GM19397 (cell line): ENCODE measurements around the gene MOK.
"Not testable (repeated sequence)": the region's sequence is repeated elsewhere in the genome, so short reads cannot be mapped to it uniquely, and the experiment has no call there.

Experiments
- ATAC-seq: cut with Tn5 transposase; IDR thresholded peaks from one replicate; pipeline ENCODE4 v1.9.1; 2021; ENCODE audit warnings: mild to moderate bottlenecking, moderate library complexity; ENCODE audit not compliant: unreplicated experiment

Gene MOK

GRCh38 chr14:102250636-102251035 lies 54.3 kb downstream of the MOK start:
- no peak for ATAC-seq

- no peak for ATAC-seq
Observed at GRCh38 chr14:102249981-102250380, 55.0 kb downstream of the MOK start.

GRCh38 chr14:102249041-102249440 lies 55.9 kb downstream of the MOK start:
- no peak for ATAC-seq

GRCh38 chr14:102248121-102248520 lies 56.8 kb downstream of the MOK start:
- ATAC-seq, result no peak

DNA sequence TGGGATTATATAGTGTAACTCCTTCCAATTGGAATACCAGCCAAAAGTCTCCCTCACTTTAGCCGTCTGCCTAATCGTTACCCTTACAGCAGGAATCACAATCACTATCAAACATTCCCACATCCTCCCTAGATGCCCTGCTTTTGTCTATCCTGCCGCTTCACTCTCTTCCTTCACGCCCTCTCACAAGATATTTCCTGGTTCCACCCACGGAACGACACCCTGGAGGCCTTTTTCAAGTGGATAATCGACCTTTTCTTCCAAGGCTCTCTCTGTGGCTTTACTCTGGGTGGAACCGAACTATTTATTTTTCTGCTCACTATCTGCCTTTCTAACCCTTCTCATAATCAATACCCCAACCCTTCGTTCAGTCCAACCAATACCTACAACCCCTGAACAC lies 58.9 kb downstream of the MOK start:
- no peak for ATAC-seq

- not testable (repeated sequence) for ATAC-seq
Observed at GRCh38 chr14:102243795-102244194, 61.2 kb downstream of the MOK start.

DNA sequence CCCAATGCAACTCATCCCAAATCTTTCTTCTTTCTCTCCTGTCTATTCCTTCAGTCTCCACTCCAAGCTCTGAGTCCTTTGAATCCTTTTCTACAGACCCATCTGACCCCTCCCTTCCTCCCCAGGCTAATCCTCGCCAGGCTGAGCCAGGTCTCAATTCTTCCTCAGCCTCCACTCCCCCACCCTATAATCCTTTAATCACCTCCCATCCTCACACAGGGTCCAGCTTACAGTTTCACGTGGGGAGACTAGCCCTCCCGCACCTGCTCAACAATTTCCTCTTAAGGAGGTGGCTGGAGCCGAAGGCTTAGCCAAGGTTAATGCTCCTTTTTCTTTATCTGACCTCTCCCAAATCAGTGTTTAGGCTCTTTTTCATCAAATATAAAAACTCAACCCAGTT lies 63.8 kb downstream of the MOK start:
- ATAC-seq, result no peak

DNA sequence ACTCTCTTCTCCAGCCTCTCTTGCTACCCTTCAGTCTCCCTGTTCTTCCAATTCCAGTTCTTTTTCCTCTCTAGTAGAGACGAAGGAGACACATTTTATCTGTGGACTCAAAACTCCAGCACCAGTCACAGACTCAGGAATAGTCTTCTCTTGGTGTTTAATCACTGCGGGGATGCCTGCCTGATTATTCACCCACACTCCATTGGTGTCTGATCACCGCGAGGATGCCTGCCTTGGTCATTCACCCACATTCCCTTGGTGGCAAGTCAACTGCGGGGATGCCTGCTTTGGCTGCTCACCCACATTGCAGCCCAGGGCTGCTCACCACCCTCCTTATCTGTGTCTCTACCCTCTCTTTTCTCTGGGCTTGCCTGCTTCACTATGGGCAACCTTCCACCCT lies 64.5 kb downstream of the MOK start:
- ATAC-seq, result not testable (repeated sequence)

DNA sequence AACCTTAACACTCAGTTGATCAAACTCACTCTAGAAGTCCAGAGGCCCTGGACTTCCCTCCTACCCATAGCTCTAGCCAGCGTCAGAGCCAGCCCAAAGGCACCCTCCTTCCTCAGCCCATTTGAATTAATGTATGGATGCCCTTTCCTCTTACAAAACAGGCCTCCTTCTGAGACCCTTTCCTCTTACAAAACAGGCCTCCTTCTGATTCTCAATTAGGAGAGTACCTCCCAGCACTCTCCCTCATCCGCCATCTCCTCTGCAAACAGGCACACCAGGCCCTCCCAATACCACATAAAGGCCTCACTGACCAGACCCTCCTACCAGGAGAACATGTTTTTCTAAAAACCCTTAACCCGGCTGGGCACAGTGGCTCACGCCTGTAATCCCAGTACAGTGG lies 65.7 kb downstream of the MOK start:
- ATAC-seq, result no peak

DNA sequence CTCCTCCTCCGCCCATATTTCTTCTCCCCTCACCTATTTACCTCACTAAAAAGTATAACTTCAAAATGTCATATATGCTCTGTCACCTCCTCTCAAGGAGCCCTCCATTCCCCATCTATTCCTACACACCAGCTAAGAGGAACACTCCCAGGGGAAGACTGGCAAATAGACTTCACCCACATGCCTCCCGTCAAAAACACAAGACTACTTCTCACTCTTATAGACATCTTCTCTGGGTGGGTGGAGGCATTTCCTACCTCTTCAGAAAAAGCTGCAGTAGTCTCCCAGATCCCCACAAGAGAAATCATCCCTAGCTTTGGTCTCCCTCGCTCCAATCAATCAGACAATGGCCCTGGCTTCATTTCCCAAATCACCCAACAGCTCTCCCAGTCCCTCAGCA lies 66.2 kb downstream of the MOK start:
- no peak for ATAC-seq

DNA sequence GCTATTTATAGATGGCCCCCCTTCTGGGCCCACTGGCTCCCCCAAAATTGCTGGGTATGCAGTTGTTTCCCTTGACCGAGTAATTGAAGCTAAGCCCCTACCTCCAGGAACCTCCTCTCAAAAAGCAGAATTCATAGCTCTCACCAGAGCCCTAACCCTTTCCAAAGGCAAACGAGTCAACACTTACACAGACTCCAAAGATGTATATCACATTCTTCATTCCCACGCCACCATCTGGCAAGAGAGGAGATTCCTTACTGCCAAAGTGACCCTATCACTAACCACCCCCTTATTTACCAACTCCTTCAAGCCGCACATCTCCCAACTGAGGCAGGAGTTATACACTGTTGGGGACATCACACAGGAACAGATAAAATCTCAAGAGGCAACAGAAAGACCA lies 66.8 kb downstream of the MOK start:
- ATAC-seq, result no peak

DNA sequence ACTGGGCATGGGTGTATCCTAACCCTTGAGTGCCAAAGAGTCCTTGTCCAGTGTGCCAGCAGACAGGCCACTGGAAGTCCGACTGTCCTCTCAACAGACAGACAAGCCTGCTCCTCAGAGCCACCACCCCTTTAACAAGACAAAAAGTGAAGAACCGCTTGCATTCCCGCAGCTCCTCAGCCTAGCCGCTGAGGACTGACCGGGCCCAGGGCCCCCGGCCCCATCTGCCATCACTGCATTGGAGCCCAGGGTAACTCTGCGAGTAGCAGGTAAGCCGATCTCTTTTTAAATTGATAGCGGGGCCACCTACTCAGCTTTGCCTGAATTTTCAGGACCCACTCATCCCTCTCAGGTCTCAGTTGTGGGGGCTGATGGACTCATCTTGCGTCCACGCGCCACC lies 68.9 kb downstream of the MOK start:
- ATAC-seq, result no peak

DNA sequence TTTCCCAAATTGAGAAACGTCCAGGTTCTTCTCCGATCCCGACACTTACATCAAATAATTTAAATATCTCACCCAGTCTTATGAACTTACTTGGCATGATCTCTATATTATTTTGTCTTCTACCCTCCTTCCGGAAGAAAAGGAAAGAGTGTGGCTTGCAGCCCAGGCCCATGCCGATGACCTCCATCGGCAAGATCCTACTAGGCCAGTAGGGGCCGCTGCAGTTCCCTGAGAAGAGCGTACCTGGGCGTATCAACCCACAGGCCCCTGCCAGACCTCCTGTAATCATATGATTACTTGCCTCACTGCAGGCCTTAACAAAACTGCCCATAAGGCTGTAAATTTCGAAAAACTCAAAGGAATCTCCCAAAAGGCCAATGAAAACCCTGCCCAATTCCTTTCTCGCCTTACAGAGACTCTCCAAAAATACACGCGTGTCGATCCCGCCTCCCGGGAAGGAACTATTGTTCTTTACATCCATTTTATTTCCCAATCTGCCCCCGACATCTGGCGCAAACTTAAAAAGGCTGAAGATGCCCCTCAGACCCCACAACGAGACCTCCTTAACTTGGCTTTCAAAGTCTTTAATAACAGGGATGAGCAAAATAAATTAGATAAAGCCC lies 69.6 kb downstream of the MOK start:
- ATAC-seq, result peak; percentile 83

DNA sequence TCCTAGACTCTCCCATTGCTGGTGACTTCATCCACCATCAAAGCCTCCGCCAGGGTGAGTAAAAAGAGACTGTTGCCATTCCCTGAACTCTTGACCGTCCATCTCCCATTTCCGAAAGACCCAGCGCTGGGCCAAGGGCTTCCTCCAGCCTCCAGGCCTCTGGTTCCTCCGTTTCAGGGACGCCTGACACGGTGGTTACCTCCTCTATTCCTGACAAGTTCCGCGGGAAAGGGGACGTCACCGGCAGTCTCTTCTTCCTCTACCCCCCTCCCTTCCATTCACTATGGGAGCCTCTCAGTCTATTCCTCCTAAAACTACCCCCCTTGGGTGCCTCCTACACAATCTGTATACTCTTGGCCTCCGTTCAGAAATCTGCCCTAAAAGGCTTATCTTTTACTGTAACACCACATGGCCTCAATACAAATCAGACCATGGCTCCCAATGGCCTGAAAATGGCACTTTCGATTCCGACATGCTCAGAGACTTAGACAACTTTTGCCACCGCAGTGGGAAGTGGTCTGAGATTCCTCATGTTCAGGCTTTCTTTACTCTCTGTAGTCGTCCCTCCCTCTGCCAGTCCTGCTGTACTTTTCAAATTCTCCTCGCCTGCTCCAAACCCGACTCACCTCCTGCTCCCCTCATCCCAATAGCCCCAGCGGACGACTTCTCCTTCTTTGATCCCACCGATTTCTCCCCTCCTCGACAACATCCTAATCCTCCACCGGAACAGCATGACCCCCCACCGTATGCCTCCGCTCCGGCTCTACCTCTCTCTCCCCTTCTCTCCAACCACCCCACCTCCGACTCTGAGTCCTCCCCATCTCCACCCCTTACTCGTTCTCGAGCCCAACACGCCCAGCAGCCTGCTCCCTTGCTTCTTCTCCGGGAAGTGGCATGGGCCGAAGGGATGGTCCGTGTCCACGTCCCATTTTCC lies 70.4 kb downstream of the MOK start:
- ATAC-seq, result no peak

GRCh38 chr14:102233081-102233480 lies 71.9 kb downstream of the MOK start:
- no peak for ATAC-seq

DNA sequence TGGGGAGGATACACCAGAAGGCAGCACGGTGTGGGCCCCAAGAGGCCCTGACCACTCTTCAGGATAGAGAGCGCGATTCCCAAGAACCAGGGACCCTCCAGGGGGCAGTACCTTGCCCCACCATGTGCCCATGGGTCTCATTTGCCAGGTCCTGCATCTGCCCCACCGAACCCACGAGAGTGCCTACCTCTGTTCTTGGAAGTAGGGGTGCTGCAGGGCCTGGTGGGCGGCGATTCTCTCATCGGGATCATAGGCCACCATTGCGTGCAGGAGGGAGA lies 72.7 kb downstream of the MOK start:
- no peak for ATAC-seq

DNA sequence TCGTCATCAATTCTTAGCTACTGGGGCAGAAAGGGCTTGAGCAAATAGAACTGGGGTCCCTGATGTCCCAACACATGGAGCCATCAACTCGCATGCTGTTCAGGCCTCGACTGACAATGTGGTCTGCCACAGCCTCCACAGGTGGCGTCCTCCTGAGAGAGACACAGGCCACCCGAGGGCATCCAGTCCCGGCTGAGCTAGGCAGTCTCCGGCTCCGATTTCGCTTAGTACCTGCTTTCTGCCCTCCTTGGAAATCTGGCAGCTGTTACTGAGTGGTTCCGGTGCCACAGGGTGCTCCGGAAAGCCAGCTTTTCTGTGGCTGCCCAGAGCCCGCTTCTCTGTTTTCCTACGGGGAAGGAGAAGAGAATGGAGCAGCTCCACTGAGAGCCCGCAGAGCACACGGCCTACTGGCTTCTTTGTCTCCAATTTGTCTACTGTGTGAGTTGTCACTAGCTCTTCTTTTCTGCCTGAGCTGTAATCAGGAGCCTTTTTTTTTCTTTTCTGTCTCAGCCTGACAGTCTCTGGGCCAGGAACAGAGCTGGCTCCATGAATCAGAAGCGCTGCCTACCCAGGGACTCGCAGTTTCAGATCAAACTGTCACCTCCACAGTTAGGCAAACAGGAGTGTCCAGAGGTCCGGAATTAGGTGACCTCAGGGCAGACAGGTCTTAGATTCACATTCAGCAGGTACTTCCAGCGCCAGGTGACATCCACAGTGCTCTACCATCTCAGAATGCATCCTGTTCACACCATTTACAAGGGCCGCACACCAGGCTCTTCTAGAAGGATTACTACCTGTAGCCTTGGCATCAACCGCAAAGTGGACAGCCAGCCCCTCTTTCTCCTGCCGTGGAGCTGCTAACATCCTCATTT lies 73.3 kb downstream of the MOK start:
- ATAC-seq, result no peak

GRCh38 chr14:102230481-102231210 lies 74.3 kb downstream of the MOK start:
- no peak for ATAC-seq

- no peak for ATAC-seq
Observed at GRCh38 chr14:102229739-102230092, 75.2 kb downstream of the MOK start.

- ATAC-seq, result no peak
Observed at GRCh38 chr14:102229071-102229738, 75.8 kb downstream of the MOK start.
